KG1 (cell line): ENCODE data around the gene CLPTM1L.
"Not testable (repeated sequence)": the region's sequence is repeated elsewhere in the genome, so short reads cannot be mapped to it uniquely, and the experiment has no call there.

Source experiments
- DNase-seq: peaks from one replicate; lab custom pipeline; 2025; lab: John Stamatoyannopoulos, UW

CLPTM1L gene

DNA sequence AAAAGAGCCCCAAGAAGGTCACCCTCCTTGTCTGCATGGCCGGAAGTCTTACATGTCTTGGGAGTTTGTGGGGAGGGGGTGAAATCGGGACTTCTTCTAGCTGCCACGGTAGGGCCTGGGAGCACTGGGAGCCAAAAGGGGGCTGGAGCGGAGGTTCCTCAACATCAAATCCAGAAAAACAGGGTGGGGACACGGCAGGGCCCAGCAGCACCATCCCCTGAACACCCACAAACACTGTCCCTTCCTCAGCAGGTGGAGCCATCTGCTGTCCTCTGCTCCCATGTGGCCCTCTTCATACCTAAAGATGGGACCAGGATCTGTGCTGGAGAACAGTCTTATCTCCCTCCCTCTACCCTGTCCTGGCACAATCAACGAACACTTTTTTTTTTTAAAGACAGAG, 52.8 kb downstream of the CLPTM1L start:
- DNase-seq, result no peak

DNA sequence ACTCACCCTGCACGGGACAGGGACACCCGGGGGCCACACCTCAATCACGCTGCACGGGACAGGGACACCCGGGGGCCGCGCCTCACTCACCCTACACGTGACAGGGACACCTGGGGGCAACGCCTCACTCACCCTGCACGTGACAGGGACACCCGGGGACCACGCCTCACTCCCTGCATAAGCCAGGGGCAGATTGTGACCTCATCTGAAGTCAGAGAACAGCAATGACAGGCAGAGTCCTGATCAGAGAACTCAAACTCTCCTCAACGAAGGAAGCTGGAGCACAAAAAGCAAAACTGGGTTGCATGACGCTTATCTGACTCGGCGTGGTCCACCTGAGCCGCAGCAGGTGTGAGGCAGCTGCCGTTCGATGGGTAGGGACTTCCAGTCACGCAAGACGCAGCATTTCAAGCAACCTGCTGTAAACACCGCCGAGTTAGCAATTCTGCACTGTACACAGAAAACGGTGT, 53.3 kb downstream of the CLPTM1L start:
- DNase-seq, result no peak

DNA sequence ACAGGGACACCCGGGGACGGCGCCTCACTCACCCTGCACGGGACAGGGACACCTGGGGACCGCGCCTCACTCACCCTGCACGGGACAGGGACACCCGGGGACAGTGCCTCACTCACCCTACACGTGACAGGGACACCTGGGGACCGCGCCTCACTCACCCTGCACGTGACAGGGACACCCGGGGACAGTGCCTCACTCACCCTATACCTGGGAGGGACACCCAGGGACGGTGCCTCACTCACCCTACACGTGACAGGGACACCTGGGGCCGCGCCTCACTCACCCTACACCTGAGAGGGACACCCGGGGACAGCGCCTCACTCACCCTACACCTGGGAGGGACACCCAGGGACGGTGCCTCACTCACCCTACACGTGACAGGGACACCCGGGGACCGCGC, 53.9 kb downstream of the CLPTM1L start:
- DNase-seq, result not testable (repeated sequence)

DNA sequence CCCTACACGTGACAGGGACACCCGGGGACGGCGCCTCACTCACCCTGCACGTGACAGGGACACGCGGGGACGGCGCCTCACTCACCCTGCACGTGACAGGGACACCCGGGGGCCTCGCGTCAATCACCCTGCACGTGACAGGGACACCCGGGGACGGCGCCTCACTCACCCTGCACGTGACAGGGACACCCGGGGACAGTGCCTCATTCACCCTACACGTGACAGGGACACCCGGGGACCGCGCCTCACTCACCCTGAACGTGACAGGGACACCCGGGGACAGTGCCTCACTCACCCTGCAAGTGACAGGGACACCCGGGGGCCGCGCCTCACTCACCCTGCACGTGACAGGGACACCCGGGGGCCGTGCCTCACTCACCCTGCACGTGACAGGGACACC, 55.3 kb downstream of the CLPTM1L start:
- DNase-seq, result not testable (repeated sequence)

DNA sequence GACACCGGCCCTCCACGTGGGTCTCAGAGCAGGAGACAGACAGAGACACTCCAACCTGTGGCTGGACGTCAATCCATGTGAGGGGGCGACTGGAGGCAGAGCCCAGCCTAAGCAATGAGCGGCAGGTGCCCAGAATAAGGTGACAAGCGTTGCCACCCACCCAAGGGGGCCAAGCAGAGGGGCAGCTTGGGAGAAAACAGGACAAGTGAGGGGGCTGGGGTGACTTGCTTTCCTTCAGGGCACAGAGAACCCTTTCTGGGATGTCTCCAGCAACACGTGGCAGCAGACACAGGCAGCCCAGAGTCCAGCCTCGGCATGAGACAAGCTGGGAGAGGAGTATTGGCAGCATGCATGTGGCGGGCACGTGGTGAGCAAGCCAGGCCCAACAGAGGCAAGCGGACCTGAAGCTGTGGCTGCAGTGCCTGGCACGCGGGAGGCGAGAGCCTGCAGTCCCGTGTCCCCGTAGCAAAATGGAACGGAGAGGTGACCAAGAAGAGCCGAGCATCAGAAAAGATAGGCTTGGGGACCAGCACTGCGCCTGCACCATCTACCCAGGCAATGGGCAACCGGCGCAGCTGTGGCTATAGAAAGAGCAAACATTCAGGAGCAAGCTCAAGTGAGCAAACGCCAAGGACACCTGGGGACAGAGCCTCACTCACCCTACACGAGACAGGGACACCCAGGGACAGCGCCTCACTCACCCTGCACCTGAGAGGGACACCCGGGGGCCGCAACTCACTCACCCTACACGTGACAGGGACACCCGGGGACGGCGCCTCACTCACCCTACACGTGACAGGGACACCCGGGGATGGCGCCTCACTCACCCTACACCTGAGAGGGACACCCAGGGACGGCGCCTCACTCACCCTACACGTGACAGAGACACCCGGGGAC, 56.2 kb downstream of the CLPTM1L start:
- no peak for DNase-seq

DNA sequence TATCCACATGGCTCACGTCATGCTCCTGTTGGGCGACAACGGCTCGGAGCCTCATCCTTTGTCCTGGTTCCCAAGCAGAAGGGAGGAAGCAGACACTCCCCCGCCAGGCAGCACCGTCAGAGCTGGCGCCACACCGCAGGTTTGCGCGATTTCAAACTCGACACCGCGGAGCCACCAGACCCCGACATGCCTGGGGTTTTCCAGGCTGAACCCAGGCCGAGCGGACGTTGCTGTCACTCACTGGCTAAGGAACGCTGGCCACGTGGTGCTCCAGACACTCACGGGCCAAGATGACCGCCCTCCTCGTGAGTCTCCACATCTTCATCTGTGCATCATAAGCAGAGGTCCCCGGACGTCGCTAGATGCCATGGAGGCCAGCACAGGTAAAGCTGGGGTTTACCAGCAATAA, 59.0 kb downstream of the CLPTM1L start:
- DNase-seq, result no peak

DNA sequence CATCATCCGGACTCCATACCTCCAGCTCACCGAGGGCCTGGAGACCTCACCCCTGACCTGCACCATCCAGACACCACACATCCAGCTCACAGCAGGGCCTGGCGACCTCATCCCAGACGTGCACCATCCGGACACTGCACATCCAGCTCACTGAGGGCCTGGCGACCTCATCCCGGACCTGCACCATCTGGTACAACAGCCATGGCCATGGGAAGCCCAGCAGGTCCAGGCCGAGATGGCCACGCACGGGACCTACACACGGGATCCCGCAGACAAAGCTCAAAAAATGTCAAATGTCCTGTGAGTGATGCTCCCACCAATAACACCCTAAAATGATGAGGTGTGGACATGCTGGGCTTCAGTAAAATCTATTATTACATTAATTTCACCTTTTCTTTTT, 59.8 kb downstream of the CLPTM1L start:
- DNase-seq, result no peak

DNA sequence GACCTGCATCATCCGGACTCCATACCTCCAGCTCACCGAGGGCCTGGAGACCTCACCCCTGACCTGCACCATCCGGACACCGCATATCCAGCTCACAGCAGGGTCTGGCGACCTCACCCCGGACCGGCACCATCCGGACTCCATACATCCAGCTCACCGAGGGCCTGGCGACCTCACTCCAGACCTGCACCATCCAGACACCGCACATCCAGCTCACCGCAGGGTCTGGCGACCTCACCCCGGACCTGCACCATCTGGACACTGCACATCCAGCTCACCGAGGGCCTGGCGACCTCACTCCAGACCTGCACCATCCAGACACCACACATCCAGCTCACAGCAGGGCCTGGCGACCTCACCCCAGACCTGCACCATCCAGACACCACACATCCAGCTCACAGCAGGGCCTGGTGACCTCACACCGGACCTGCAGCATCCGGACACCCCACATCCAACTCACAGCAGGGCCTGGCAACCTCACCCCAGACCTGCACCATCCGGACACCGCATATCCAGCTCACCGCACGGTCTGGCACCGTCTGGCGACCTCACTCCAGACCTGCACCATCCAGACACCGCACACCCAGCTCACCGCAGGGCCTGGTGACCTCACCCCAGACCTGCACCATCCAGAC, 60.4 kb downstream of the CLPTM1L start:
- not testable (repeated sequence) for DNase-seq

DNA sequence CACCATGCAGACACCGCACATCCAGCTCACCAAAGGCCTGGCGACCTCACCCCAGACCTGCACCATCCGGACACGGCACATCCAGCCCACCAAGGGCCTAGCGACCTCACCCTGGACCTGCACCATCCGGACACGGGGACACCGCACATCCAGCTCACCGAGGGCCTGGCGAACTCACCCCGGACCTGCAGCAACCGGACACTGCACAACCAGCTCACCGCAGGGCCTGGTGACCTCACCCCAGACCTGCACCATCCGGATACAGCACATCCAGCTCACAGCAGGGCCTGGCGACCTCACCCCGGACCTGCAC, 61.2 kb downstream of the CLPTM1L start:
- not testable (repeated sequence) for DNase-seq

DNA sequence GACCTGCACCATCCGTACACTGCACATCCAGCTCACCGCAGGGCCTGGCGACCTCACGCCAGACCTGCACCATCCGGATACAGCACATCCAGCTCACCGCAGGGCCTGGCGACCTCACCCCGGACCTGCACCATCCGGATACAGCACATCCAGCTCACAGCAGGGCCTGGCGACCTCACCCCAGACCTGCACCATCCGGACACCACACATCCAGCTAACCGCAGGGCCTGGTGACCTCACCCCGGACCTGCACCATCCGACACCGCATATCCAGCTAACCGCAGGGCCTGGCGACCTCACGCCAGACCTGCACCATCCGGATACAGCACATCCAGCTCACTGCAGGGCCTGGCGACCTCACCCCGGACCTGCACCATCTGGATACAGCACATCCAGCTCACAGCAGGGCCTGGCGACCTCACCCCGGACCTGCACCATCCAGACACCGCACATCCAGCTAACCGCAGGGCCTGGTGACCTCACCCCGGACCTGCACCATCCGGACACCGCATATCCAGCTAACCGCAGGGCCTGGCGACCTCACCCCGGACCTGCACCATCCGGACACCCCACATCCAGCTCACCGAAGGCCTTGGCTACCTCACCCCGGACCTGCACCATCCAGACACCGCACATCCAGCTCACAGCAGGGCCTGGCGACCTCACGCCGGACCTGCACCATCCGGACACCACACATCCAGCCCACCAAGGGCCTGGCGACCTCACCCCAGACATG, 61.7 kb downstream of the CLPTM1L start:
- not testable (repeated sequence) for DNase-seq

DNA sequence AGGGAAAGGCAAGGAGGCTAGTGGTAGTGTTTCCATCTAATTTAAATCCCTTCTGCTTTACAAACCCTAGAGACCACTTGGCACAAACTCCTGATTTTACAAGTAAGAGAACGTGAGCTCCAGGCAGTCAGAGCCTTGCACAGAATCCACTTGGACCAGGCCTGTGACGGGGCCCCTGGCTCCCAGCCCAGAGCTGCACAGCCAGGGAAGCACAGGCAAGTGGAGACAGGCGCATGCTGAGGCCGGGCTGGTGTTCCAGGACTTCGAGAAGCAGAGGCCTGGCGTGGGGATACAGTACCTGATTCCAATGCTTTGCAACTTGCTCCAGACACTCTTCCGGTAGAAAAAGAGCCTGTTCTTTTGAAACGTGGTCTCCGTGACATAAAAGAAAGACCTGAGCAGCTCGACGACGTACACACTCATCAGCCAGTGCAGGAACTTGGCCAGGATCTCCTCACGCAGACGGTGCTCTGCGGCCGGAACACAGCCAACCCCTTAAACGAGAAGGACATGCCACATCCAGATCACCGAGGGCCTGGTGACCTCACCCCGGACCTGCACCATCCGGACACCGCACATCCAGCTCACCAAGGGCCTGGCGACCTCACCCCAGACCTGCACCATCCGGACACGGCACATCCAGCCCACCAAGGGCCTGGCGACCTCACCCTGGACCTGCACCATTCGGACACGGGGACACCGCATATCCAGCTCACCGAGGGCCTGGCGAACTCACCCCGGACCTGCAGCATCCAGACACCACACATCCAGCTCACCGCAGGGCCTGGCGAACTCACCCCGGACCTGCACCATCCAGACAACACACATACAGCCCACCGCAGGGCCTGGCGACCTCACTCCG, 62.5 kb downstream of the CLPTM1L start:
- no peak for DNase-seq

DNA sequence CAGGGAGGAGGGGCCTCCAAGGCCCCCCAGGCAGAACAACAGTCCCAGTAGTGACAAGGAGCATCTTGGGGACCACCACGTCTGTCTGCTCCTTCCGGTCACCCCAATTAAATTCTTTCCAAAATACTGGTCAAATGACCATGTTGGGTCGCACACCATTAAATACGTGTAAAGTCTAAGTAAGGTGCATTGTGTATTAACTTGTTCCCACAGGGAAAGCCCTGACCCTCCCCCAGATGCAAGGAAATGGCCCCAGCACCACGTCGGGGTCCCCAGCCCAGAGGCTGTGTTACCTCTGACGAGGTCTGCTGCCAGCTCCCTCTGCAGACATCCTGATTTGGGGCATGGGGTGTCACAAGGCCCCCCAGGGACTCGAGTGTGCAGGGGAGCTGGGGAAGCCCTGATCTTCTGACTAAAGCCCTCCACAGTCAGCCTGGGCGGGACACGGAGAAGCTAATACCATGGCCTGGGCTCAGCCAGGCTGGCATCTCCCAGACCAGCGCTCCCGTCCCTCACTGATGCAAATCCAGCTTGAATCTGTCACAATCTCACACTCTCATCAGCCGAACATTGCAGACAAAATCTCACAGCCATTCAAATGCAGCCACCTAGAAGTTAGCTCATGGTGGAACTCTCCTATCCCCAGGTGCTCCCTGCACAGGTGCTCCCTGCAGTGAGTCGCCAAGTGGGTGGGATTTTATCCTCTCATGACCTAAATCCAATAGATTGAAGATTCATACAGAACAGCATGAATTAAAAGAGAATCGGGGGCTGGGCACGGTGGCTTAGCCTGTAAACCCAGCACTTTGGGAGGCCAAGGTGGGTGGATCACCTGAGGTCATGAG, 63.6 kb downstream of the CLPTM1L start:
- no peak for DNase-seq

DNA sequence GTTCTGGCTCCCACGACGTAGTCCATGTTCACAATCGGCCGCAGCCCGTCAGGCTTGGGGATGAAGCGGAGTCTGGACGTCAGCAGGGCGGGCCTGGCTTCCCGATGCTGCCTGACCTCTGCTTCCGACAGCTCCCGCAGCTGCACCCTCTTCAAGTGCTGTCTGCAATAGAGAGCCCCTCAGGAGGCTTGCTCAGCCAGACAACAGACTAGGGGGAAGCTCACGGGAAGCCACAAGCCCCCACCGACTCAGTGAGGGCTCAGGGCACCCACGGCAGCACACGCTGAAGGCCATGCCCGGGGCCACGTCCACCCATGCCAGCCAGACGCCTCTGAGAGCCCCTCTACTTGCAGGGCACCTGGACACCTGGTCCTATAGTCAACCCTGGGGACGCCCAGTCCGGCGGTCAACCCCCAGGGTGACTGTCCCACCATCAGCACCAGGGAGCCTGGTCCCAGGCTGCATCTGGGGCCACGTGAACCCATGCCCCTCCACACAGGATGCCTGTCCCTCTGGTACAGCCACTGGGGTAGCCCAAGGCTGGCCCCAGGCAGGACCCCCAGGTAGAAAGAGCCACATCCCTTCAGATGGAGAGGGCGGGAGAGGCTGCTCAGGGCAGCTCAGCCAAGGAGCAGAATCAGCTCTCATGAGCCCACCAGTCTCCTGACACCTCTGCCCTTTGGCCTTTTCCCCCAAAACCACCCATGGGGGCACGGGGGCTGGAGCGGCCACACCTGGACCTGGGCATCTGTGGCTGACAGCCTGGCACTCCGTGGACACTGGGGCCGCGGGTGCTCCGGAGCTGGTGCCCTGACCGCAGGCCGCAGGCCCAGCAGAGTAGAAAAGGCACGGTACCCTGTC, 64.5 kb downstream of the CLPTM1L start:
- no peak for DNase-seq

DNA sequence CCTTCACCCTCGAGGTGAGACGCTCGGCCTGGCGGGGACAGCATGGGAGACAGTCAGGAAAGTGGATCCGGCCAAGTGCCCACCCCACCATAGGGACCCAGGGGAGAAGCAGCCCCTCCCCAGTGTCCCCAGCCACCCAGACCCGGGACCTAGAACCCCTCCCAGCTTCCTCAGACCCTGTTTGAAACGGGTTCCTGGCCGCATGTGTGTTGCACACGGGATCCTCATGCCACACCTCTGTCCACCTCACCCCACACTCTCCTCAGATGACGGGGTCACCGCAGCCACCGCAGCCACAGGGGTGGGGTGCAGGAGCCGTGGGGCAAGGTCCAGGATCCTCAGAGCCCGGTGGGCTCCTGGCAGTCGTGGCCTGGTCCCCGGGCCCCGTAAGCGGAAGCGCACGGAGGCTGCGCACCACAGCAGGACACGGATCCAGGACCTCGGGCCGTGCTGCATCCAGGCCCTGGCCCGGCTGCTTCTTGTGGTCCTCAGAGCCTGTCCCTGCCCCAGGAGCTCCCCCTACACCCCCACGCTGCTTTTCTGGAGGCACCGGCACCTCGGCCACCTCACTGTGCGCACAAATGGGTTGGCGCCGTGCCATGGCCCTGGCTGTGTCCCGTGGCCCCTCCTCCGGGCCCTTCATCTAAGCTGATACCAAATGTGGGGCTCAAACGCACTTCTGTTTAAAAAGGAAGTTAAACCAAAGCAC, 65.3 kb downstream of the CLPTM1L start:
- DNase-seq, result no peak

DNA sequence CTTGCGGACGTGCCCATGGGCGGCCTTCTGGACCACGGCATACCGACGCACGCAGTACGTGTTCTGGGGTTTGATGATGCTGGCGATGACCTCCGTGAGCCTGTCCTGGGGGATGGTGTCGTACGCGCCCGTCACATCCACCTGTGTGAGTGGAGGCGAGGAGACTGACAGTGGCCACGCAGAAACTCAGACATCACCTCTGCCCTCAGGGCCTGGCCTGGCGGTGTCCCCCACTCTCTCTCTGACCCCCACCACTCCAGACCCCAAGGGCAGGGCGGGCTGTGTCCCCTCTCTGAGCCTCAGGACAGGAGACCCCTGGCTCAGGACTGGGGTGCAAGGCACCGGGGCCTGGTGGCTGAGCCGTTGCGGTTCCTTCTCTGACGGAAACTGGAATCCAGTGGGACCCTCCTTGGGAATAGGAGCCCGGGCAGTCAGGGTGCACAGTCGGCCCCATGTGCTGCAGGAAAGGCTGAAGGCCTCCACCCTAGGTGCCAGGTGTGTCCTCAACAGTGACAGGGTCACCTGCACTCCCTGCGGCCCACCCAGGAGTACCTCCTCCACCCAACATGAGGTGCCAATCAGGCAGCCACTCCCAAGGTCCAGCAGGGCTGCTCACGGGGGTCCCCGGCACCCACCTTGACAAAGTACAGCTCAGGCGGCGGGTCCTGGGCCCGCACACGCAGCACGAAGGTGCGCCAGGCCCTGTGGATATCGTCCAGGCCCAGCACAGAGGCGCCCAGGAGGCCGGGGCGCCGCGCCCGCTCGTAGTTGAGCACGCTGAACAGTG, 66.0 kb downstream of the CLPTM1L start:
- DNase-seq, result no peak

DNA sequence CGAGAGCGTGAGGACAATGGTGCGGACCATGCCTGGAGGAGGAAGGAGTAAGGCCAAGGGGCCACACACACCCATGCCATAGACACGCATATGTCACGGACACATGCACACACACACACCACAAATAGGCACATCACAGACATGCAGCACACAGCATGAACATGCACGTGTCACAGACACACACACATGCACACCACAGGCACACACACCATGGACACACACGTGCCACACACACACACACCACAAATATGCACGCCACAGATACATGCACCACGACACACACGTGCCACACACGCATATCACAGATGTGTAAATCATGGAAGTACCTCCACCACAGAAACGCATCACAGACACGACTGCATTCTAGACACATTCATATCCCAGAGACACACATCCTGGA, 66.7 kb downstream of the CLPTM1L start:
- DNase-seq, result no peak

DNA sequence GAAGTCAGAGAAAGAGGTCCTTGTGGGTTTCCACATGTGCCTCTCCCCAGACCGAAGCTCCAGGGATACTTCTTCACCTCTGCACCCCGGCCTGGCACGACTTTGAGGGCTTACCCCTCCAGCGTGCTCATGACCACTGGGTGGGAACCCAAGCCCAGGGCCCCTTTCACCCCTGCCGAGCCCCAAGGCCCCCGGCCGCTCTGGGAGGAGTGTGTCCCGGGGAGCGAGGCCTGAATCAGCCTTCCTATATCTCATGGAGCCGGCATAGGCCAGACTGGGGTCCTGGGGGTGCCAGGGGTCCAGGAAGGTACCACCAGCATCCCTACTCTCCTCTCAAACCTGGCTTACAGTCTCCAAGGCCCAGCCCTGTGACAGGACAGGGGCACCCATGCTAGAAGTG, 67.1 kb downstream of the CLPTM1L start:
- DNase-seq, result no peak

DNA sequence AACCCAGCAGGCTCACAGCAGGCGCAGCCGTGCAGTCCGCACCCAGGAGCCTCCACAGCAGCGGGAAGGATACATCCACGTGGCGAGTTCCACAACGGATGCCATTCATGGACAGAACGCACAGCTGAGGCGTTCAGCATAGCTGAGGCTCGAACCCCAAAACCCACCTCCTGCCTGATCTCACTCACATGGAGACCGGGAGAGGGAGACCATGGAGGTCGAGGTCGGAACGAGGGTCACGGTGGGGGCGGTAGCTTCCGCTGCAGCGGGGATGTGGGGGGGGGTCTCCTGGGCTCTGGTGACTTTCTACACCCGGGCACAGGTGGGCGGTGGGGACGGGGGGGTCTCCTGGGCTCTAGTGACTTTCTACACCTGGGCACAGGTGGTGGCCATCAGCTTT, 67.6 kb downstream of the CLPTM1L start:
- no peak for DNase-seq

DNA sequence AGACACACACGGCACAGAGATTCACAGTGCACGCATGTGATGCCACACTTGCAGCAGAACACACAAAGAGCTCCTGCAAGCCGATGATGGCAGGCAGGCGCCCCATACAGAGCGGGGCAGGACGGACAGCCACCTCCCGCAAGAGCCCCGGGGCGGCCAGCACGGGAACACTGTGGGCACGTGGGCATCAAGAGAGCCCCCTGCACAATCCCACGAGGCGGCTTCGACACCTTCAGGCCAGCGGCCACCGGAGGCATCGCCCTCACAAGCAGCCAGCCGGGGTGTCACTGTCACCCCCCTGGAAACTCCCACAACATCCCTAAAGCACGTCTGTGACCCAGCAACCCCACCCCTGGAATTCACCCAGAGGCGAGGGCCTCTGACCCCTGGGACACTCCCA, 68.0 kb downstream of the CLPTM1L start:
- no peak for DNase-seq
